Gastrocnemius medialis (tissue), 4 donors: ENCODE results near the gene RIPOR1. TPM values are rescaled to one million over a fixed set of nuclear protein-coding genes. Genes with fewer than 3 reads are reported as not detected.
A peak's percentile ranks its signal among the peaks of the same experiment; 100 is the strongest.

ENCODE experiments used
- ATAC-seq, 2 donors: fragments of 150-250 bp; one replicate each; pipeline ENCODE4 v1.9.1; 2016
- DNase-seq, 2 donors: peaks; one replicate each; pipeline ENCODE4 v3.0.0-alpha.2; 2019
- H3K27ac ChIP-seq, 4 donors: fragments of 200-600 bp; sonication (generic); 1 replicate in 1 of 4; 2 replicates in 3 of 4; pipeline ENCODE4 v1.5.1; 2016 to 2018; ENCODE audit warnings: mild to moderate bottlenecking in 2 of 4, moderate library complexity in 1 of 4
- H3K27me3 ChIP-seq, 3 donors: fragments of 200-600 bp; sonication (generic) in 2 of 3; 1 replicate in 1 of 3; 2 replicates in 2 of 3; pipeline versions ENCODE4 v1.5.1 to v1.6.0; 2016 to 2019; ENCODE audit warnings: mild to moderate bottlenecking in 1 of 3, moderate library complexity in 1 of 3
- H3K36me3 ChIP-seq, 2 donors: fragments of 200-600 bp; sonication (generic) in 1 of 2; one replicate each; pipeline ENCODE4 v1.5.1; 2017 to 2018
- H3K4me1 ChIP-seq, 2 donors: fragments of 200-600 bp; sonication (generic) in 1 of 2; one replicate each; pipeline ENCODE4 v1.5.1; 2016 to 2017; ENCODE audit warnings: mild to moderate bottlenecking in 2 of 2
- H3K4me3 ChIP-seq, 4 donors: fragments of 200-600 bp; sonication (generic) in 3 of 4; 1 replicate in 1 of 4; 2 replicates in 3 of 4; pipeline ENCODE4 v1.5.1; 2016 to 2019; ENCODE audit warnings: mild to moderate bottlenecking in 2 of 4
- H3K9me3 ChIP-seq, 3 donors: fragments of 200-600 bp; sonication (generic) in 2 of 3; 1 replicate in 1 of 3; 2 replicates in 2 of 3; pipeline ENCODE4 v1.5.1; 2016 to 2019
- CTCF ChIP-seq, 5 experiments: fragments of 450-650 bp in 3 of 5; fragments of 200-600 bp in 2 of 5; sonication (generic) in 2 of 5; IDR thresholded peaks in 4 of 5; conservative IDR thresholded peaks in 1 of 5; 1 replicate in 4 of 5; 2 replicates in 1 of 5; pipeline ENCODE4 v1.5.1; 2016 to 2019; ENCODE audit warnings: antibody characterized with exemption in 5 of 5, mild to moderate bottlenecking in 3 of 5, moderate library complexity in 3 of 5
- POLR2A ChIP-seq, 2 donors: fragments of 450-650 bp; IDR thresholded peaks; one replicate each; pipeline ENCODE4 v1.6.1; 2017; ENCODE audit warnings: antibody characterized with exemption in 2 of 2, mild to moderate bottlenecking in 2 of 2, moderate library complexity in 2 of 2
- in situ Hi-C, 4 donors: fragments of 200-750 bp; cut with MboI; loops; one replicate each; pipeline versions ENCODE4 v1.15.0 to v1.8.0; 2017; ENCODE audit warnings: low sequenced_read_pairs in 4 of 4
- intact Hi-C: fragments of 100-400 bp; cut with DNase I; formaldehyde crosslinking; loops from one replicate; pipeline ENCODE4 v1.15.1; 2023; ENCODE audit warnings: low total_unique reads
- total RNA-seq, 4 donors: library from RNA; depleted of rRNA; stranded (reverse); fragments of >200 nt; gene quantifications; one replicate each; pipeline versions ENCODE4 v1.1.0 to v1.2.3, GENCODE V29; 2016

RIPOR1 gene
- total RNA-seq, 4 donors from 2014 or later, result 10.6 to 65.4 (median 25.1) TPM

DNA sequence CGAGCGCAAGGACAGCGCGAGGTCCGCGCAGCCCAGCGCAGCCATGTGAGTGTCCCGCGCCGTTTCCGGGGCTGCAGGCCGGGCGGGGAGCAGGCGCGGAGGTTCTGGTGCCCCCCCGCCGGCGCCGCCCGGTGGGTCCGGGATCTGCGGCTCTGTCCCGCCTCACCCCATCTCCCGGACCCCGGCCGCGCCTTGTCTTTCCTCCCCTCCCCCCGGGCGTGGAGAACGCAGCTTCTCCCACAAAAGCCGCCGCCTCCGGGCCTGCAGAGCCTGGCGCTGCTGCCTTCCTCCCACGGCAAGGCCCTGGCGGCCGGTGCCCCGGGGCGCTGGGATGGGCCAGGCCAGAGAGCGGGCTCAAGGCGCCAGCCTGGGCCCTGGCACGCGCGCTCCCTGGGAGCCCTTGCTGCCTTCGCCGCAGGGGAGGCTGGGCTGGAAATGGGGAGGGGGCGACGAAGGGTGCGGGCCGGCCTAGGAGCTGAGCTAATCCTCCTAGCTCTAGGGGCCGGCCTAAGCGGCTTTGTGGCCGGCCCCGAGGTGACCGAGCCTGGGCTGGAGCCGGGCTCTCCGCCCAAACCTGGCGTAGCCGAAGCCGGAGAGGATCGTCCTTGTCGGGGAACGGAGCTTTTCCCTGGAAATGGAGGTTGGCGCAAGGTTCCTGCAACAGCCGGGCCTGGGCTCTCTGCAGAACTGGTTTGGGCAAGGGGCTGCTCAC is 397 bp downstream of the RIPOR1 start:
- Histone ChIP-seq H3K27ac (peak overlapping the region; percentile 91 to 99 (median 93)), H3K27me3 (no peaks in the 10 kb centered on the region), H3K9me3 (no peaks in the 10 kb centered on the region), H3K4me3 (peak overlapping the region; percentile 77 to 97 (median 93)), H3K4me1 (peaks cover 16 to 28% of the 10 kb centered on the region in 2 donors), H3K36me3 (no peaks in the 10 kb centered on the region)
- ATAC-seq (peak; percentile 51 to 55), DNase-seq (no peak)
- in situ Hi-C loops, result loop anchor here in 2 of 4 donors (10.0 kb wide), 2 partner anchors 126 to 136 kb away; partner anchors contain the start of genes ACD (in 1 of the 2), C16orf86 (in 1 of the 2), ENKD1 (in 1 of the 2) and PARD6A (in 1 of the 2)
- intact Hi-C loops, result loop anchor here (1.0 to 10.0 kb wide), 2 partner anchors 33 to 276 kb away; partner anchors contain the start of genes CTCF, RANBP10 and TSNAXIP1
- TF ChIP-seq CTCF (IDR thresholded peaks at IDR 0.05 in 4 of 5, conservative IDR thresholded peaks at IDR 0.05 in 1 of 5), result no peak
- TF ChIP-seq POLR2A (IDR thresholded peaks at IDR 0.05), result peak; percentile 82 to 85

- intact Hi-C loops, result loop anchor here (10.0 kb wide), 1 partner anchor 275 kb away; the partner anchor contains the start of genes RANBP10 and TSNAXIP1
- no peaks in the 10 kb centered on the region for H3K27me3 ChIP-seq
- H3K4me3 ChIP-seq, result peak overlapping the region; percentile 77 to 97 (median 93)
- no peaks in the 10 kb centered on the region for H3K36me3 ChIP-seq
- no peak for TF ChIP-seq POLR2A (IDR thresholded peaks at IDR 0.05)
- TF ChIP-seq CTCF (IDR thresholded peaks at IDR 0.05 in 4 of 5, conservative IDR thresholded peaks at IDR 0.05 in 1 of 5), result peak in 1 of 5 experiments; percentile 11
- ATAC-seq, result peak; percentile 33 to 35
- in situ Hi-C loops, result loop anchor here in 2 of 4 donors (10.0 kb wide), 2 partner anchors 125 to 135 kb away; partner anchors contain the start of genes ACD (in 1 of the 2), C16orf86 (in 1 of the 2), ENKD1 (in 1 of the 2) and PARD6A (in 1 of the 2)
- H3K4me1 ChIP-seq, result peaks cover 16 to 28% of the 10 kb centered on the region in 2 donors
- peak overlapping the region; percentile 91 to 99 (median 93) for H3K27ac ChIP-seq
- DNase-seq, result no peak
- H3K9me3 ChIP-seq, result no peaks in the 10 kb centered on the region
Measured at GRCh38 chr16:67529582-67530012, 968 bp downstream of the RIPOR1 start.

DNA sequence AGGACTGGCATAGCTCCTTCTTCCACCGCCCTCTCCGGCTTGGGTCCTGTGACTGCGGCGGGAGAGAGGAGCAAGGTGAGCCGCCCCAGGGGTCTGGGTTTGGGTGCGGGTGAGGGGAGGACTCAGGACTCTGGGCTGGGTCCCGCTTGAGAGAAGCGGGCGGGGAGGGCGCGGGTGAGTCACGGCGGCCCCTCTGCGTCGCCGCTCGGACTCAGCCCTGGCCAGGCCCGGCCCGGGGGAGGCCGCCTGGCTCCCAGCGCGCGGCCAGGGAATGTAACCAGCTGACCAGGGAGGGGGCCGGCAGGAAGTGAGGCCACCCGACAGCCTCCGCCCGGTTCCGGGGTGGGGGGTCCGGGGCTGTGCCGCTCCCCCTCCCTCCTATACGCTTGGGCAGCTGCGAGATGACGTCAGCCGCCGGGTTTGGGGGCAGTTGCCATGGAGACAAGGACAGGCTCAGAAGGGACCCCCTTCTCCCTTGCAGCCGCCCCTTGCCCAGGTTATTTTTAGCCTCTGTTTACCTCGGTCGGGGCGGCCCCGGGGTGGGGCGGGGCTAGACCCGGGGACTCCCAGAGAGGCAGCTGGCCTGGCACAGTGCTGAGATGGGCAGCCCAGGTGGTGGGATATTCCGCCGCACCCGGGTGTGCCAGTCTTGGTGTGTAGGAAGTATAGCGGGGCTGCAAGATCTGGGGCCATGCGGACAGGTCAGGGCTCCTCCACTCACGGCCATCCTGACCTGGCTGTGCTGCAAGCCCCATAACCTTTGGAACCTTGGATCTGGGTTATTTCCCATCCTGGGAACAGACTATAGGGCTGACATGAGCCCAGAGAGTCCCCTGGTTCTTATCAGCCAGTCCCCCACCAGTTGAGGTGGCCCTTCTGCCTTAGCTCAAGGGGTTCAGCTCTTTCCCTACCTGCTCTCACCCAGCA is 1.6 kb downstream of the RIPOR1 start:
- Histone ChIP-seq H3K36me3 (no peaks in the 10 kb centered on the region), H3K27ac (peak overlapping the region; percentile 91 to 99 (median 93)), H3K9me3 (no peaks in the 10 kb centered on the region), H3K4me1 (peaks cover 16 to 28% of the 10 kb centered on the region in 2 donors), H3K4me3 (peak overlapping the region; percentile 77 to 97 (median 93)), H3K27me3 (no peaks in the 10 kb centered on the region)
- TF ChIP-seq CTCF (IDR thresholded peaks at IDR 0.05 in 4 of 5, conservative IDR thresholded peaks at IDR 0.05 in 1 of 5), result no peak
- peak; percentile 69 to 85 for TF ChIP-seq POLR2A (IDR thresholded peaks at IDR 0.05)
- in situ Hi-C loops (no loop called here), intact Hi-C loops (no loop called here)
- ATAC-seq (peak; percentile 30 to 37), DNase-seq (peak; percentile 39 to 63)

- intact Hi-C loops, result no loop called here
- Histone ChIP-seq H3K36me3 (no peaks in the 10 kb centered on the region), H3K27ac (peak overlapping the region; percentile 91 to 99 (median 93)), H3K27me3 (no peaks in the 10 kb centered on the region), H3K4me3 (no peak overlapping the region), H3K9me3 (no peaks in the 10 kb centered on the region), H3K4me1 (peaks cover 16 to 29% of the 10 kb centered on the region in 2 donors)
- DNase-seq, result no peak
- ATAC-seq, result no peak
- TF ChIP-seq CTCF (IDR thresholded peaks at IDR 0.05 in 4 of 5, conservative IDR thresholded peaks at IDR 0.05 in 1 of 5) (no peak), POLR2A (IDR thresholded peaks at IDR 0.05) (no peak)
- in situ Hi-C loops, result no loop called here
Measured at GRCh38 chr16:67531247-67531646, 2.6 kb downstream of the RIPOR1 start.
